BE2C (cell line): ENCODE data around the gene NVL.
"Not testable (repeated sequence)": the region's sequence is repeated elsewhere in the genome, so short reads cannot be mapped to it uniquely, and the experiment has no call there.

Source experiments
- DNase-seq: peaks from one replicate; pipeline ENCODE4 v3.0.0-alpha.2; 2020
- H3K27me3 ChIP-seq: fragments of 250-450 bp; sonication (Bioruptor Pico); 2 replicates; pipeline ENCODE4 v1.5.1; 2020; ENCODE audit warnings: mild to moderate bottlenecking
- H3K36me3 ChIP-seq: fragments of 250-450 bp; sonication (Bioruptor Pico); 2 replicates; pipeline ENCODE4 v1.5.1; 2020; ENCODE audit warnings: mild to moderate bottlenecking
- H3K4me1 ChIP-seq: fragments of 250-450 bp; sonication (Bioruptor Pico); 2 replicates; pipeline ENCODE4 v1.5.1; 2020
- H3K4me3 ChIP-seq: 2 replicates; pipeline ENCODE4 v1.5.1; 2011; ENCODE audit warnings: low read depth, low read length
- H3K9me3 ChIP-seq: fragments of 250-450 bp; sonication (Bioruptor Pico); 2 replicates; pipeline ENCODE4 v1.5.1; 2020
- CTCF ChIP-seq: IDR thresholded peaks from 2 replicates; pipeline ENCODE4 v1.5.1; 2012; ENCODE audit warnings: mild to moderate bottlenecking, low read depth, low read length

NVL gene

GRCh38 chr1:224328644-224329043, 1.3 kb downstream of the NVL start:
- Histone ChIP-seq H3K27me3 (no peaks in the 10 kb centered on the region), H3K36me3 (peaks cover 12% of the 10 kb centered on the region), H3K4me3 (peak overlapping the region; percentile 98), H3K4me1 (no peaks in the 10 kb centered on the region), H3K9me3 (no peaks in the 10 kb centered on the region)
- DNase-seq, result no peak
- no peak for TF ChIP-seq CTCF

- no peak for DNase-seq
- H3K36me3 ChIP-seq, result peaks cover 12% of the 10 kb centered on the region
These were observed 4.0 kb downstream of the NVL start for GRCh38 chr1:224325959-224326358.

GRCh38 chr1:224321706-224322105, 8.3 kb downstream of the NVL start:
- TF ChIP-seq CTCF, result no peak
- Histone ChIP-seq H3K36me3 (peaks cover 15% of the 10 kb centered on the region), H3K4me3 (no peak overlapping the region), H3K9me3 (no peaks in the 10 kb centered on the region), H3K27me3 (no peaks in the 10 kb centered on the region), H3K4me1 (no peaks in the 10 kb centered on the region)
- DNase-seq, result no peak

More at GRCh38 chr1:224325959-224326358, 4.0 kb downstream of the NVL start:
- no peaks in the 10 kb centered on the region for H3K9me3 ChIP-seq
- no peaks in the 10 kb centered on the region for H3K4me1 ChIP-seq
- no peak overlapping the region for H3K4me3 ChIP-seq
- TF ChIP-seq CTCF, result no peak
- H3K27me3 ChIP-seq, result no peaks in the 10 kb centered on the region

- peaks cover 28% of the 10 kb centered on the region for H3K36me3 ChIP-seq
- H3K4me1 ChIP-seq, result no peaks in the 10 kb centered on the region
- no peak for DNase-seq
- TF ChIP-seq CTCF, result no peak
- H3K9me3 ChIP-seq, result no peaks in the 10 kb centered on the region
- H3K27me3 ChIP-seq, result no peaks in the 10 kb centered on the region
- no peak overlapping the region for H3K4me3 ChIP-seq
These were observed 12.5 kb downstream of the NVL start for GRCh38 chr1:224317383-224318045.

- H3K4me1 ChIP-seq, result no peaks in the 10 kb centered on the region
- DNase-seq, result no peak
- no peak for TF ChIP-seq CTCF
- H3K4me3 ChIP-seq, result no peak overlapping the region
- H3K9me3 ChIP-seq, result no peaks in the 10 kb centered on the region
- H3K27me3 ChIP-seq, result no peaks in the 10 kb centered on the region
- peaks cover 58% of the 10 kb centered on the region for H3K36me3 ChIP-seq
These were observed 17.9 kb downstream of the NVL start for GRCh38 chr1:224312025-224312424.

GRCh38 chr1:224311503-224311902, 18.5 kb downstream of the NVL start:
- not testable (repeated sequence) for DNase-seq, H3K4me3 ChIP-seq, H3K27me3 ChIP-seq, H3K4me1 ChIP-seq, H3K9me3 ChIP-seq
- peaks cover 61% of the 10 kb centered on the region for H3K36me3 ChIP-seq

- Histone ChIP-seq H3K27me3 (no peaks in the 10 kb centered on the region), H3K4me3 (no peak overlapping the region), H3K9me3 (no peaks in the 10 kb centered on the region), H3K36me3 (peaks cover 70% of the 10 kb centered on the region), H3K4me1 (no peaks in the 10 kb centered on the region)
- TF ChIP-seq CTCF, result no peak
- DNase-seq, result no peak
These were observed 21.9 kb downstream of the NVL start for GRCh38 chr1:224308064-224308463.
